ENCODE data around the gene ZC3H10. TPM values are rescaled to one million over a fixed set of nuclear protein-coding genes. Genes with fewer than 3 reads are reported as not detected.
A peak's percentile ranks its signal among the peaks of the same experiment; 100 is the strongest.

The ZC3H10 gene
- total and polyA plus RNA-seq, 2 of the 4 experiments (the other 2 are of a cell fraction) = 1.5 to 3.6 TPM

DNA sequence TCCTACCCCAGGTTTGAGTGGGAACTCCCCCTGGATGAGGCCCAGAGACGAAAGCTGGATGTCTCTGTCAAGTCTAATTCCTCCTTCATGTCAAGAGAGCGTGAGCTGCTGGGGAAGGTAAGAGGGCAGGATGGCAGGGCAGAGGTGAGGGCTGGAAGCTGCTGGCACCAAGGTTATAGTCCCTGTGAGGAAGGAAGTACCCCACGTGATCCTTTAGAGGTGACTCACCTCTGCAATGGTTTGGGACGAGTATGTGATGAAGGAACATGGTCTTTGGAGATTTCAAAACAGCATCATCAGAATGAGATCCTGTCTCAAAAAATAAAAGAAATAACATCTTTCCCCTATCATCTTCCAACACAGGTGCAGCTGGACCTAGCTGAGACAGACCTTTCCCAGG lies 25.2 kb downstream of the ZC3H10 start:
- H3K18ac ChIP-seq (ENCODE audit: low read depth, low read length) = no peak overlapping the region
- H4K91ac ChIP-seq (ENCODE audit: insufficient read depth, low read depth, low read length) = no peak overlapping the region
- CTCF ChIA-PET = no interaction called here
- no peak overlapping the region for H2BK15ac ChIP-seq (ENCODE audit: low read depth, low read length)
- no TSS peak for BruUV-seq (replicated peaks)
- H2BK20ac ChIP-seq (ENCODE audit: low read depth, low read length) = no peak overlapping the region
- no peak overlapping the region for H4K5ac ChIP-seq (ENCODE audit: low read depth, low read length)
- no peak overlapping the region for H3K4ac ChIP-seq (ENCODE audit: low read depth, low read length)
- peaks cover 3 to 5% of the 10 kb centered on the region in 2 experiments; a peak in 2 of 4 replicates for H3K79me1 ChIP-seq (ENCODE audit: low read depth in 1 of 2, low read length in 2 of 2)
- no peak overlapping the region for H3K27ac ChIP-seq (ENCODE audit: insufficient read depth, low read length)
- no peaks in the 10 kb centered on the region for H3K9me3 ChIP-seq (ENCODE audit: control insufficient read depth, insufficient read depth, low read length)
- no peak overlapping the region for H3K14ac ChIP-seq (replicated peaks; ENCODE audit: low read depth, low read length)
- TF ChIP-seq MXI1 (IDR thresholded peaks at IDR 0.05; ENCODE audit: borderline replicate concordance, low read depth, low read length) = no peak
- TF ChIP-seq, protein P1, sequence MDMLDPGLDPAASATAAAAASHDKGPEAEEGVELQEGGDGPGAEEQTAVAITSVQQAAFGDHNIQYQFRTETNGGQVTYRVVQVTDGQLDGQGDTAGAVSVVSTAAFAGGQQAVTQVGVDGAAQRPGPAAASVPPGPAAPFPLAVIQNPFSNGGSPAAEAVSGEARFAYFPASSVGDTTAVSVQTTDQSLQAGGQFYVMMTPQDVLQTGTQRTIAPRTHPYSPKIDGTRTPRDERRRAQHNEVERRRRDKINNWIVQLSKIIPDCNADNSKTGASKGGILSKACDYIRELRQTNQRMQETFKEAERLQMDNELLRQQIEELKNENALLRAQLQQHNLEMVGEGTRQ (IDR thresholded peaks at IDR 0.05; ENCODE audit: low read depth, low read length) = peak; percentile 30; the same call in 1 of the 2 replicates
- DNase-seq (no peak), ATAC-seq (ENCODE audit: low read depth) (no peak)
- intact Hi-C loops (cut with micrococcal nuclease) (no loop called here), dilution Hi-C loops (cut with HindIII; ENCODE audit: low sequenced_read_pairs, unreplicated experiment) (no loop called here), in situ Hi-C loops (cut with MboI; ENCODE audit: low sequenced_read_pairs) (no loop called here)
- H3K4me1 ChIP-seq (ENCODE audit: control insufficient read depth, insufficient read depth, low read length) = no peaks in the 10 kb centered on the region; the same call in 1 of the 2 replicates
- POLR2A ChIA-PET (ENCODE audit: unreplicated experiment) = no interaction called here
- no peaks in the 10 kb centered on the region for H3K27me3 ChIP-seq (ENCODE audit: control insufficient read depth, insufficient read depth, low read length)
- no CpG with 5 or more reads among the region's 4 CpGs for WGBS, 2 experiments (ENCODE audit: extremely low coverage in 2 of 2, insufficient read length in 1 of 2)
- no peak overlapping the region for H2AK5ac ChIP-seq (ENCODE audit: low read depth, low read length)
- no peaks in the 10 kb centered on the region; the same call in 1 of the 2 replicates for H4K20me1 ChIP-seq (ENCODE audit: insufficient read depth, low read length)
- H2BK5ac ChIP-seq (ENCODE audit: low read depth, low read length, poor library complexity, severe bottlenecking) = no peak overlapping the region
- no peak overlapping the region for H3K4me3 ChIP-seq (ENCODE audit: insufficient read depth, low read depth, low read length)
- H3K4me2 ChIP-seq (ENCODE audit: low read depth, low read length) = no peak overlapping the region
- no peak overlapping the region for H2BK120ac ChIP-seq (ENCODE audit: low read depth, low read length)
- H4K8ac ChIP-seq (ENCODE audit: low read depth in 2 of 2, low read length in 2 of 2) = no peak overlapping the region
- peaks cover 56% of the 10 kb centered on the region for H3K36me3 ChIP-seq (ENCODE audit: control insufficient read depth, insufficient read depth, low read length)
- H3K9me1 ChIP-seq (ENCODE audit: insufficient read depth, low read length) = peaks cover 12% of the 10 kb centered on the region
- H3K23ac ChIP-seq (ENCODE audit: low read depth, low read length) = no peak overlapping the region
- H3K9ac ChIP-seq (ENCODE audit: low read depth, low read length) = no peak overlapping the region
- no peak overlapping the region for H2AFZ ChIP-seq (replicated peaks; ENCODE audit: low read length, poor library complexity)
- no peak overlapping the region for H3K56ac ChIP-seq (ENCODE audit: extremely low read depth, insufficient read depth, low read length)
- H2AK9ac ChIP-seq (replicated peaks; ENCODE audit: low read depth, low read length, poor library complexity) = peak overlapping the region; percentile 26

Measured in IMR-90 (cell line).